HepG2 (cell line): ENCODE results near the gene ZNF101. TPM values are rescaled to one million over a fixed set of nuclear protein-coding genes. Genes with fewer than 3 reads are reported as not detected.
A peak's percentile ranks its signal among the peaks of the same experiment; 100 is the strongest.

Experiments used
- CBX5 ChIP-seq: sonication (generic); formaldehyde crosslinking; IDR thresholded peaks from 2 replicates; pipeline ENCODE4 v1.4.0; 2020; ENCODE audit warnings: missing genetic modification reagents, borderline replicate concordance
- HINFP ChIP-seq: sonication (generic); formaldehyde crosslinking; IDR thresholded peaks from 2 replicates; pipeline ENCODE4 v1.4.0; 2020; ENCODE audit warnings: low read depth, mild to moderate bottlenecking, missing genetic modification reagents
- KLF16 ChIP-seq, 2 experiments: sonication (generic) in 1 of 2; formaldehyde crosslinking in 1 of 2; IDR thresholded peaks; 2 replicates each; pipeline versions ENCODE4 v1.6.1 to v1.8.0; 2016 to 2023; ENCODE audit warnings: missing genetic modification reagents in 2 of 2, missing compliant biosample characterization in 1 of 2
- MBD4 ChIP-seq: IDR thresholded peaks from 2 replicates; pipeline ENCODE4 v1.6.1; 2012; ENCODE audit warnings: low read length, inconsistent platforms, borderline replicate concordance
- NAIF1 ChIP-seq: sonication (generic); formaldehyde crosslinking; IDR thresholded peaks from 2 replicates; pipeline ENCODE4 v1.5.0; 2020; ENCODE audit warnings: mild to moderate bottlenecking, missing genetic modification reagents, borderline replicate concordance
- NFIC ChIP-seq: IDR thresholded peaks from 2 replicates; pipeline ENCODE4 v1.6.1; 2012; ENCODE audit warnings: mild to moderate bottlenecking, low read length, inconsistent platforms
- PLRG1 ChIP-seq: fragments of 450-650 bp; conservative IDR thresholded peaks from 2 replicates; pipeline ENCODE4 v1.6.1; 2016
- RFX1 ChIP-seq: fragments of 450-650 bp; IDR thresholded peaks from 2 replicates; pipeline ENCODE4 v1.6.1; 2017
- ZFP36 ChIP-seq: fragments of 150-350 bp; IDR thresholded peaks from 2 replicates; pipeline ENCODE4 v1.6.1; 2018; ENCODE audit warnings: borderline replicate concordance, low read length, low read depth; ENCODE audit not compliant: partially characterized antibody
- ZFY ChIP-seq: sonication (generic); formaldehyde crosslinking; IDR thresholded peaks from 2 replicates; pipeline ENCODE4 v1.4.0; 2020; ENCODE audit warnings: missing genetic modification reagents
- ZNF407 ChIP-seq: sonication (generic); formaldehyde crosslinking; IDR thresholded peaks from one replicate; pipeline ENCODE4 v1.5.1; 2020; ENCODE audit warnings: mild to moderate bottlenecking, missing genetic modification reagents; ENCODE audit errors: not compliant biosample characterization
- ZNF512 ChIP-seq: sonication (generic); formaldehyde crosslinking; IDR thresholded peaks from 2 replicates; pipeline ENCODE4 v1.4.0; 2020; ENCODE audit warnings: mild to moderate bottlenecking, missing genetic modification reagents
- ZNF547 ChIP-seq: sonication (generic); formaldehyde crosslinking; IDR thresholded peaks from 2 replicates; pipeline ENCODE4 v1.5.1; 2020; ENCODE audit warnings: mild to moderate bottlenecking, missing genetic modification reagents
- ZNF784 ChIP-seq: sonication (generic); formaldehyde crosslinking; IDR thresholded peaks from 2 replicates; pipeline ENCODE4 v1.5.1; 2020; ENCODE audit warnings: missing genetic modification reagents, mild to moderate bottlenecking, borderline replicate concordance
- polyA plus RNA-seq, 8 experiments: library from polyadenylated mRNA; depleted of rRNA in 3 of 8; stranded (reverse) in 7 of 8; unstranded in 1 of 8; fragments of >200 nt; fragmentation: Illumina TruSeq in 4 of 8; extraction: Trizol in 4 of 8; gene quantifications; 2 replicates each; pipeline versions ENCODE4 v1.2.1 to v1.2.3, GENCODE V29; 2011 to 2016; ENCODE audit warnings: low read depth in 4 of 8, missing spikeins in 1 of 8, mixed read lengths in 1 of 8; ENCODE audit not compliant: insufficient read depth in 1 of 8
- total RNA-seq, 5 experiments: library from RNA; depleted of rRNA; stranded (reverse); fragments of >200 nt; fragmentation: Illumina TruSeq; extraction: Trizol; gene quantifications; 2 replicates each; pipeline ENCODE4 v1.2.3, GENCODE V29; 2016; ENCODE audit warnings: low read depth in 1 of 5

ZNF101 gene
- total and polyA plus RNA-seq, 2 of the 13 experiments (the other 11 are each of a cell fraction or from before 2014, with no cell fraction given), result 12.9 to 28.9 TPM

GRCh38 chr19:19668230-19669012 lies at the start of gene ZNF101 (continued):
- TF ChIP-seq HINFP (CRISPR knock-in tag) (no peak), NAIF1 (CRISPR knock-in tag) (0 out of 2 replicates have a peak, but pooled peaks have one; percentile 42), CBX5 (CRISPR knock-in tag) (no peak), KLF16 (CRISPR knock-in tag; IDR thresholded peaks at IDR 0.05) (peak in 1 of 2 experiments; percentile 75; a peak in 2 of 4 replicates), ZNF784 (CRISPR knock-in tag) (no peak), ZNF512 (no peak), MBD4 (no peak), ZNF547 (CRISPR knock-in tag) (0 out of 2 replicates have a peak, but pooled peaks have one; percentile 36), ZFY (CRISPR knock-in tag) (peak; percentile 57; the same call in 1 of the 2 replicates), ZFP36 (no peak), NFIC (peak; percentile 56; the same call in 1 of the 2 replicates), RFX1 (no peak), PLRG1 (no peak), ZNF407 (CRISPR knock-in tag) (peak; percentile 0)
